COR-L47 (cell line): ENCODE results near the gene CD248.
A peak's percentile ranks its signal among the peaks of the same experiment; 100 is the strongest.
"Not testable (repeated sequence)": the region's sequence is repeated elsewhere in the genome, so short reads cannot be mapped to it uniquely, and the experiment has no call there.

Experiments
- DNase-seq: peaks from one replicate; lab custom pipeline; 2025; lab: John Stamatoyannopoulos, UW

Gene CD248, protein sequence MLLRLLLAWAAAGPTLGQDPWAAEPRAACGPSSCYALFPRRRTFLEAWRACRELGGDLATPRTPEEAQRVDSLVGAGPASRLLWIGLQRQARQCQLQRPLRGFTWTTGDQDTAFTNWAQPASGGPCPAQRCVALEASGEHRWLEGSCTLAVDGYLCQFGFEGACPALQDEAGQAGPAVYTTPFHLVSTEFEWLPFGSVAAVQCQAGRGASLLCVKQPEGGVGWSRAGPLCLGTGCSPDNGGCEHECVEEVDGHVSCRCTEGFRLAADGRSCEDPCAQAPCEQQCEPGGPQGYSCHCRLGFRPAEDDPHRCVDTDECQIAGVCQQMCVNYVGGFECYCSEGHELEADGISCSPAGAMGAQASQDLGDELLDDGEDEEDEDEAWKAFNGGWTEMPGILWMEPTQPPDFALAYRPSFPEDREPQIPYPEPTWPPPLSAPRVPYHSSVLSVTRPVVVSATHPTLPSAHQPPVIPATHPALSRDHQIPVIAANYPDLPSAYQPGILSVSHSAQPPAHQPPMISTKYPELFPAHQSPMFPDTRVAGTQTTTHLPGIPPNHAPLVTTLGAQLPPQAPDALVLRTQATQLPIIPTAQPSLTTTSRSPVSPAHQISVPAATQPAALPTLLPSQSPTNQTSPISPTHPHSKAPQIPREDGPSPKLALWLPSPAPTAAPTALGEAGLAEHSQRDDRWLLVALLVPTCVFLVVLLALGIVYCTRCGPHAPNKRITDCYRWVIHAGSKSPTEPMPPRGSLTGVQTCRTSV

DNA sequence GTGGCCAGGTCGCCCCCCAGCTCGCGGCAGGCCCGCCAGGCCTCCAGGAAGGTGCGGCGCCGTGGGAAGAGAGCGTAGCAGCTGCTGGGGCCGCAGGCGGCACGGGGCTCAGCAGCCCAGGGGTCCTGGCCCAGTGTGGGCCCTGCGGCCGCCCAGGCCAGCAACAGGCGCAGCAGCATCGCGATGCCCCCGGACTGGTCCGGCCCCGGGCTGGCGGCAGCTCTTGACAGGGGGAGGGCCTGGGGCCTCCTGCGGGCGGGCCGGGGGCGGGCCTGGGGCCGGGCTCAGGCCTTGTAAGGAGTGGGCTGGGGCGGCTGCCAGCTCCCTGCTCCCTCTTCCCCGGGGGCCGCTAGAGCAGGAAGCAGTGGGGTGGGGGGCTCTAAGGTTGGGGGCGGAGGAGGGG, at the start of gene CD248:
Gene CD248, minus strand, starts transcription at position 196 of the 403 bp plus-strand sequence. Its CDS starts 17 bp downstream, at position 179.
- no peak for DNase-seq

DNA sequence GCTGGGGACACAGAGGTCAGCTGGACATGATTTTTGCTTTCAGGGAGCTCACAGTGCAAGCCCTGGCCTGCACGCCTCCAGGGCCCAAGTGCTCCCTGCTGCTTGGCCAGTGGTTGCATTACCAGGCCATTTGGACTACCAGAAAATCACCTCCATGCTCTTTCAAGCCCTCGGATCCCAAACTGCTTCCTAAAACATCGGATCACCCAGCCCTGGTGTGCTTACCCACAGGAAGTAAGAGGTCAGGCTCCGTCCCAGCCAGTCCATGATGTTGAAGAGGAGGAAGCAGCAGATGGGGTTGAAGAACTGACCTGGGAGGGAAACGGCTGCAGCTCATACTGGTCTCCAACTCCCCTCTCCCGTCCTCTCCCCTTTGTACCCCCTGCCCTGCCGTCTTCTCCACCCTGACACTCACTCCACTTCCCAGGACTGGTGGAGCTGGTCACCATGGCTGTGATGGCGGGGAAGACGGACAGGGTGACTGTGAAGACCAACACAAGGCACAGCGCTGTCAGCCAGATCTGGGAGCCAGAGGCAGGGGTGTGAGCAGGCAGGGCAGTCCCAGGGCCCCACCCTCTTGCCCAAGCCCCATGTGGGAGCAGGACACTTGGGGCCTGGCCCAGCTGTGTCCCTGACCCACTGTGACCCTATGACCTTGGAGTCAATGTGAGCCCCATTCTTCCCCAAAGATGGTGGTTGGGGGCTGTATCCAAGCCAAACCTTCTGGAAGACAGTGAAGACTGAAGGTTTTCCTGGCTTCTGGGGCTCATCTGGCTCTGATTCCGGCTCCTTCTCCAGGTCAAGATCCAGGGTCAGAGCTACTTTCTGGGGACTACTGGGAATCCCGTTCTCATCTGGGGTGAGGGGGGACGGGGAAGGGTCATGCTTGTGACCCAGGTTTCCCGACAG, 49.1 kb upstream of the CD248 start:
- DNase-seq, result no peak

DNA sequence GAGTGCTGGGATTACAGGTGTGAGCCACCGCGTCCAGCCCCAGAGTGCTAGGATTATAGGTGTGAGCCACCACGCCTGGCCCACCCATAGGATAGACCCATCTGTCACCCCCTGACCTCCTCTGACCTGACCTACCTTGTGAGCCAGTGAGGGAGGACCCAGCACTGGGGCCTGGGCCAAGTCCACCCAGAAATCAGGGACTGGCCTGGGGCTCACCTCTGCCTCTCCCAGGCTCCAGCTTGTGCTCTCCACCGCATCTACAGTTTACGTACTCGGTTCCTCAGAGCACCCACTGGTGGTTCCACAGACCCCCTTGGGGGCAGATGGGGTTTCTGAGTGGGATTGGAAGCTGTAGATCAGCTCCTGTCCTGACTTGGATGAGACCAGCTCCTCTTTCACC, 48.3 kb upstream of the CD248 start:
- DNase-seq, result no peak

DNA sequence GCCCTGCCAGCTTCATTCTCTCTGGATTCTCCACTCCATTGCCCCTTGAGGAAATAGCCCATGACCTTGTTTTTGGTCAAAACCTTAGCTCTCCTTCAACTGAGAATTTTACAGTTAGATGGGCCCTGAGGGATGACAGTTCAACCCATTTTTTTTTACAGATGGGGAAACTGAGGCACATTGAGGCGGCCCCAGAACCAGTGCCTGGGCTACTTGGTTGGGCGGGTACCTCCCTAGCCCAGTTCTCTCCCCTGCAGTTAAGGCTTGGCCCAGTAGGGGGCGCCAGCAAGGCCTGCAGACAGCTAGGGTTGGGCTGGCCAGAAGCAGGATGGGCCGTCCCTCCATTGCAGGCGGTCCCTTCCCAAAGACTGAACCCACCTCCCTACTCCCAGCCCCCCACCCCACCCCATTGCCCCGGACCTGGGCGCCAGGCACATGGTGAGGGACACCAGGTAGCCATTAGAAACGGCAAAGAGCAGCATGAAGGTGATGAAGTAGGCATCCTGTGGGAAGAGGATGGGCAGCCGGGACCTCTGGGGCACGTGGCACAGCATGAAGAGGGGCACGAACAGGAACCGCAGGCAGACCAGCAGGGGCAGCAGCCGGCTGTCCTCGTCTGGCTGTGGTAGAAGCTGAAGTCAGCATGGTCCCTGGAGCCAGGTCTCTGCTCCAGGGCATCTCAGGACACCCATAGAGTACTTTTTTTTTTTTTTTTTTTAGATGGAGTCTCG, 47.1 kb upstream of the CD248 start:
- no peak for DNase-seq

DNA sequence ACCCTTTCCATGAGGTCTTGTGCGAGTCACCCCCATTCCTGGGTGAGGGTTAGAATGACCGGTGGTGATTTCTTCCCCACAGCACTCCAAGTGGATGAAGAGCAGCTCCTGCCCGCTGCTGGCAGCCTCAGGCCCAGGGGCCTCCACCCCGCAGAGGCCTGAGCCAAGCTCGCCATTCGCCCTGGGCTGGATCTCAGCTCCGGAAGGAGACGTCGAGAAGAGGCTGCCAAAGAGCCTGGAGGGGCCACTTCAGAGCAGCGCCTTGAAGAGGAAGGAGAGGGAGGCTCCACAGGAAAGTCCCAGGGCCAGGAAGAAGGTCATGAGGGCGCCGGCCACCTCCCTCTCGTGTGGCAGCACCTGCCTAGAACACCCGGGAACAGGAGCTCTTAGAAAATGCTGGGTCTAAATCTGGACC, 46.4 kb upstream of the CD248 start:
- no peak for DNase-seq

DNA sequence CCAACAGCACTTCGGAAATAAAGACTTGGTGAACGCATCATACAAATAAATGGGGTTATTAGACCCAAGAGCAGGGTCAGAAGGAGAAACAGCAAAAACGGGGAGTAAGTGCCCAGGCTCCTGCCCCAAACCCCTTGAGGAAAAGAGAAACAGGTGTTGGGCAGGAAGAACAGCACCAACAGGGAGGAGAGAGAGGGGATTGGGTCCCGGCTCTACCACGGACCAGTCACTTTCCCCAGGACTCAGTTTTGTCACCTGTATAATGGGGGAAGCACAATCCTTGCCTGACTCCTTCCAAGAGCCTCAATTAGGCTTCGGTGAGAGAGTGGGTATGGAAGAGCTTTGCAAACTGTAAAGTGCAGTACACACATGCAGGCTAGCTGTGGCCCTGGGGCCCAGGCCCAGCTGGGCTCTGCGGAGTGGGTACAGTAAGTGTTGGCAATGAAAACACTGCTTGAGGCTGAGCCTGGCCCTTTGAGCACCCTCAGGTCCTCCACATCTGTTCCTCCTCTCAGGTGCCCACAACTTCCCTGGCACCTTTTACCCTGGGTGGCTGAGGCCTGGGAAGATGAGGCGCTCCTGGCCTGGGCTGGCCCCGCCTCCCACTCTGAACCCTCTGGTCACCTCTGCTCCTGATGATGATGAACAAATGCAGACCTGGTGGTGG, 45.8 kb upstream of the CD248 start:
- no peak for DNase-seq

DNA sequence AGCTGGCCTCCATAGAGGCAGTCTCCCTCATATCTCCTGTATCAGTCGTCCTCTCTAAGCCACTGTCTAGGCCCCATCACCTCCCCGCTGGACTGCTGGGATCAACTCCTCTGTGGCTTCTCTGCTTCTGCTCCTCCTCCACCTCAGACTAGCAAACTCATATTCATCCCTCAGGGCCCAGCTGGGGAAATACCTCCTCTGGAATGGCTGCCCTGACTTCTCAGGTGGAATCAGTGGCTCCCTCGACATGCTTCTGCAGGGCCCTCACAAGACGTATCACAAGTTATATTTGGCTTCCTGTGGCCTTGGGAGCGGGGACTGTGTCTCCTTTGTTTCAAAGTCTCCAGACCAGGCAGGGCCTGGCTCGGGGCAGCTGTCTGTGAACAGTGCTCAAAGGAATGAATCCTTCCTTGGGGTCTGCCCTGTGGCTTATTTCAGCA, 44.7 kb upstream of the CD248 start:
- no peak for DNase-seq

DNA sequence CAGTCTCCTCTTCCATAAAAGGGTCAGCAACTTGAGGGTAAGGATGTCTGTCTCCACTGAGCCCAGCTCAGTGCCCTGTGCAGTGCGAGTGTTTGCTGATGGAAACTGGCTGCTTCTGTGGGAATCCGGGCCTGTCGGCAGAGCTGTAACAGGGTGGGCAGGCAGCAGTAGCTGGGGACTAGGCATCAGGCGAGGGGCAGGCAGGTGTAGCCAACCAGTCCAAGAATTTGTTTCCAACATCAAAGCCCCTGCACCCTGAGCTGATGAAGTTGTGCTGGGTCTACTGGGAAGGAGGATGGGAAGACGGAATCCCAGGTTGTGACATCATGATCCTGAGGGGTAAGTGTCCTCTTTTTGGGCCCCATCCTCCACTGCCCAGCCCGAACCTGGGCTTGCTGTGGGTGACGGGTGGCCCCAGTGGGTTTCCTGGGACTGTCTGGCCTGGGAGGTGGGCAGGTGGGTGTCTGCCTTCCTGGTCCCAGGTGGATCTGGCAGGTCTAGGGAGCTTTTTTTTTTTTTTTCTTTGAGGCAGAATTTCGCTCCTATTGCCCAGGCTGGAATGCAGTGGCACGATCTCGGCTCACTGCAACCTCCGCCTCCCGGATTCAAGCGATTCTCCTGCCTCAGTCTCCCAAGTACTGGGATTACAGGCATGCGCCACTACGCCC, 43.7 kb upstream of the CD248 start:
- no peak for DNase-seq

DNA sequence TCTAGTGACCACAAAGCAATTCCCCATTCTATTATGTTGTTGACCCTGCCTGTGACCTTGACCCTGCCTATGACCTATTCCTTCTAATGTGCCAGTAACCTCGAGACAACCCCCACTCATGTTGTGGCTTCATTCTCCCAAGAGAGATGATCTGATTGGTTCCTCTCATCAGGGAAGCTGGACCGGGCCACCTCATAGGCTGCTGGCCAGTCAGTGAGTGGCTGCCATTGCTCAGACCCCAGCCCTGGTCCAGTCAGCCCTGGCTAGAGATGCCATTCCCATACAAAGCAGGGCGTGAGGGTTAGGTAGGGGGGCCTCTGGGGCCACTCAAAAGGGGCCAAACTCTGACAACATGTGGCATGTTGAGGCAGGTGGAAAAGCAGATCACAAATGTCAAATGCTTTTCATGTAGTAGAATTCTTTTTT, 42.8 kb upstream of the CD248 start:
- no peak for DNase-seq

DNA sequence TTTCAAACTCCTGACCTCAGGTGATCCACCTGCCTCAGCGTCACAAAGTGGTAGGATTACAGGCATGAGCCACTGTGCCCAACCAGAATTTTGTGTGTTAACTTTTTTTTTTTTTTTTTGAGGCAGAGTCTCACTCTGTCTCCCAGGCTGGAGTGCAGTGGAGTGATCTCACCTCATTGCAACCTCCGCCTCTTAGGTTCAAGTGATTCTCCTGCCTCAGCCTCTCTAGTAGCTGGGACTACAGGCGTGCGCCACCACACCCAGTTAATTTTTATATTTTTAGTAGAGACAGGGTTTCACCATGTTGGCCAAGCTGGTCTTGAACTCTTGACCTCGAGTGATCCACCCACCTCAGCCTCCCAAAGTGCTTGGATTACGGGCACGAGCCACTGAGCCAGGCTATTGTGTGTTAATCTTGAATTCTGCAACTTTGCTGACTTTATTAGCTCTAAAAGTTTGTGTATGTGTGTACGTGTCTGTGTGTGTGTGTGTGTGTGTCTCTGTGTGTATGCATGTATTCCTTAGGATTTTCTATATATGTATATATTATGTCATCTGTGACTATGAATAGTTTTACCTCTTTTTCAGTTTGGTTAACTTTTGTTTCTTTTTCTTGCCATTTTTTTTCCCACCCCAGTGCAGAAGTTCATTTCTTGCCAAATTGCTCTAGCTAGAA, 33.9 kb upstream of the CD248 start:
- not testable (repeated sequence) for DNase-seq

DNA sequence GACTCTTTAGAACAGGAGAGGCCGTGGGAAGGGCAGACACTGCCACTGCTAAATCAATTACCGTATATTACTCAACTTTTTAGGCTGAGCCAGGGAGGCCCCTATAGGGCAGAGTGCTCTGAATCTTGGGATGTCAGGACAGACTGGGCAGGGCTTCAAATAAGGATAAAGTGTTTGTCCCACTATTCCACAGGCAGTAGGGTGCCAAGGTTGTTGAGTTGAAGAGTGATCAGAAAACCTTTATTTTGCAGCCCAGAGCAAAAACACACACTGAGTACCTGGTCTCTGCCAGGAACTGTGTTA, 32.2 kb upstream of the CD248 start:
- DNase-seq, result no peak

DNA sequence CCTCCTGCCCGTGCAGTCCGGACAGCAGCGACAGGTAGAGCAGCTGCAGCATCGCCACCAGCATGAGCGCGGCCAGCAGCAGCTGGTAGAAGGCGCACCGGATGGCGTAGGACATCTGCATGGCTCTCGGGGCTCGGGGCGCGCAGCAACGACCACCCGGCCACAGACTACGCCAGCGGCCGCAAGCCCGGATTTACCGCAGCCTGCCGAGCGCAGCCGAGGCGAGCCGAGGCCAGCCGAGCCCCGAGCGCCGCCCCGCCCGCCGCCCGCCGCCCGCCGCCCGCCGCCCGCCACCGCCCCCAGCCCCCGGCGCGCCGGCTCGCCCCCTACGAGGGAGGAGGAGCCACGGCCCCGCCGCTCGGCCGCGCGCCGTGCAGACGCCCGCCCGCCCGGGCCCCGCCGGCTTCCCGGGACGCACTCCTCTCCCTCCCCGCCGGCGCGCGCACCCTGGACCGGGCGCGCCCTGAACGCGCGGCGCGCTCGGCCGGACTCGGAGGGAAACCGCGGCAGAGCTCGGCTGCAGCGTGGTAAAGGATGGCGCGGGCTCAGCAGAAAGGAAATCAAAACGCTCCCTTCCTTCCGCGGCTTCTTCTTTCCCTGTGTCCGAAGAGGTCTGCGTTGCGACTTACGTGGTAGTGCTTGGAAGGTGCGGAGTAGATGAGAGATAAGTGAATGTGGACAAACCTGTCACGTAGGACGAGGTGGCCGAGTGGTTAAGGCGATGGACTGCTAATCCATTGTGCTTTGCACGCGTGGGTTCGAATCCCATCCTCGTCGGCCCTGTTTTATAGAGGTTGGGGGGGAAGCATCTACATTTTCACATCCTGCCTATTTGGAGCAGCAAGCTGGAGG, 30.8 kb upstream of the CD248 start, which contains the start of gene B4GAT1:
Gene B4GAT1, minus strand, starts transcription at position 205 of the 852 bp plus-strand sequence. Its CDS starts 84 bp downstream, at position 121.
- DNase-seq, result peak; percentile 81

DNA sequence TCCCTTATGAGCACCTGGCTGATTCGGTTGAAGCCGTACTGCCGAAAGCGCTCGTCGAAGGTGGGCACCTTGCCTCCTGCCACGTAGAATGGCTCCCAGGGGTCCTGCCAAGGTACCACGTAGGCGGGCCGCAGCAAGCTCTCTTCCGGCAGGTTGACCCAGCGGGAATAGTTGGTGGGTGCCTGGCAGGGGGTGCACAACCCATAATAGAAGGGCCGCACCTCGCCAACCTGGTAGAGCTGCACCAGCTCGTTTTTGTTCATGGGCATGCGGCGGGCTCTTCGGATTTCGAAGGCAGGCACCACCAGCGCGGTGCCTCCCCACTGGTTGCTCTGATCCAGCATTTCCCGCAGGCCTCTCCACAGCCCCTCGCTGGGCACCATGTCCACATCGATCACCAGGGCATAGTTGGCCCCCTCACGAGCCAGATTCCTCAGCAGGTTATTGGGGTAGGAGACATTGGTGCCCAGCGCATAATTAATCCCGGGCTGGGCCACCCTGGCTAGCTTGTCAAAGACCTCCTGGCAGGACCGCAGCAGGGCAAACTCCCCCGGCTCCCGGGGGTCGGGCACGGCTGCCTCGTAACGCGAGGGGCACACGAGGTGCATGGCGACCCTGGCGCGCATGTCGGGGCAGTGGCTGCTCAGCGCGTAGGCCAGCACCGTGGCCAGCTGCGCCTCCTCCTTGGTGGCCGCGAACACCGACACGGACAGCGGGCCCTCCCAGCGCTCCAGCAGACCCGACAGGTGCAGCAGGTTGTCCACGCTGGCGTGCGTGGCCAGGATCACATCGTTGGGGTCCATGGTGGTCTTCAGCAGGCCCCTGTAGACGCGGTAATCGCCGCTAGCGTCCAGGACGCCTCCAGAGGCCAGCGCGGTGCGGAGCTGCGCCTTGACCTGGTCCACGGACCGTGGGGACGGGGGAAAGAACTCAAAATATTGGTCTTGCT, 29.9 kb upstream of the CD248 start:
- DNase-seq, result peak; percentile 62

DNA sequence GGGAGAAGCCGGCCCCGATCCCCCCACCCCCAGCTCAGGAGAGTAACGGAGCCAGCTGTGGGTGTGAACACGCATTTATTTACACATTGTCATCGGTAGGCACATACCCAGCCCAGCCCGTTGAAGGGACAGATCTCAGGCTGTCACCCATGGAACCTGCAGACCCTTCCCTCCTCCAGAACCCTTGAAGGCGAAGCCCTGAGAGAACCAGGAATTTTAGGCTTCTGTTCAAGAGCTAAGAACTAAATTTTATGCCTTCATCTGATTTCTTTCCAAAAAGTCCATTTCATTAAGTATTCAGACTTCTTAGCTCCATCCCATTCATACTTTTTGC, 28.4 kb upstream of the CD248 start:
- DNase-seq, result no peak

DNA sequence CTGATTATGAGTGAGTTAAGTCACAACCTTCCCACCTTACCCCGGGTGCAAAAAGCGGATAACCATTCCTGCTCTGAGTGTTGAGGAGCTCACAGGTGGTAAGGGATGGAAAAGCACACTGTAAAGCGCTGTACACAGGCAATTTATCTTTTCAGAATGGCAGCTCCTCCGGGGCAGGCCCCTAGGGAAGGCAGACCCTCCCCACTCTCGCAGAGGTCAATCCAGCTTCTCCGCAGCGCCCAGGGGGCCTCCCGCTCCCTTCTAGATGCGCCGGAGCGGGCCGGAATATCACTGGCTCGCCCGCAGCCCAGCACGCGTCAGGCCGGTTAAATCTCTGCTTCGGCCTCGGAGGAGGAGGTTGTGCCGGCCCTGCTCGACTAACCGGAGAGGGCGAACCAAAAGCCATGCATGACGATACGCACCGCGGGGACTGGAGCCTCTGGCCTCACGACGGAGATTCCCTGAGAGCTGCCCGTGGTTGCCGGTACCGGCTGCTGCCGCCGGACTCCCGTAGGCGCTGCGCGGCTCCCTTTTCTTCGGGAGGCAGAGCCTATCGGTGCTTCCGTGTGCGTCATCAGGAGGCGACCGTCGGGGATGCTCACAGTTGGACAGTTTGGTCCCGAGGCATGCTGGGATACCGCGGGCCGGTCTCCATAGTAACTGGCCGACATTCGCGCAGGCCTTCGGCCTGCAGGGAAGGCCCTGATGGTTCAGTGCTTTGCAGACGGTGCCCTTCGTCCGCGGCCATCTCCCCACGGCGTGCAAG, 27.9 kb upstream of the CD248 start, which contains the start of gene BRMS1:
Gene BRMS1, minus strand, starts transcription at position 555 of the 766 bp plus-strand sequence. CDS start 2,870 bp downstream, outside the sequence.
- peak; percentile 91 for DNase-seq

DNA sequence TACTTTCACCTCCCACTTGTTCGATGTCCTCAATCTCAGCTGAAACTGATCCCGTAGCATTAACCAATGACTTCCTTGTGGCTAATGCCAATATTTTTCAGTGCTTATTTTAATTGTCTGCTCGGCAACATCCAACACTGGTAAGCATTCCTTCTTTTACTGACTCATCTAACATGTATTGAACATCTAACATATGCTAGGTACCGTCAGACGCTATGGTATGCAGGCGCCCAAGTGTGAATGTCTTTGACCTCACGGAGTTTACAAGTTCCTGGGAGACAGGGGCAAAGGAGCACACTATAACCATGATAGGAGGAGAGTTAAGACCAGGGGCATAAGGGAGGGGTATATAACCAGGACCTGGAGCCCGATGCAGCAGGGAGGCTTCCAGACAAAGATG, 26.3 kb upstream of the CD248 start:
- no peak for DNase-seq
